HCT116 (cell line): ENCODE data around the gene GARS1. TPM values are rescaled to one million over a fixed set of nuclear protein-coding genes. Genes with fewer than 3 reads are reported as not detected.

ENCODE experiments used
- ATAC-seq: fragments of 200-7000 bp; cut with Tn5 transposase; 2 replicates; pipeline ENCODE4 v1.9.1; 2020; ENCODE audit warnings: mild to moderate bottlenecking, moderate library complexity
- BruUV-seq: library from RNA; stranded (reverse); fragments of 400-500 nt; replicated peaks from 2 replicates; lab custom pipeline; 2021; lab: Mats Ljungman, UMichigan
- CTCF ChIA-PET: fragments of 300-600 bp; sonication (Branson Sonifier 250); formaldehyde crosslinking; loops from one replicate; lab custom pipeline; 2021; ENCODE audit warnings: antibody characterized with exemption; lab: Charles Lee
- POLR2A ChIA-PET: fragments of 300-600, 350-600 bp; sonication (Branson Sonifier 250); formaldehyde crosslinking; loops from one replicate; lab custom pipeline; 2021; ENCODE audit warnings: antibody characterized with exemption; lab: Charles Lee
- RAD21 ChIA-PET, 2 experiments: fragments of 300-600 bp; sonication (Branson Sonifier 250); formaldehyde crosslinking; loops; one replicate each; lab custom pipeline; 2023; ENCODE audit warnings: low total read pairs in 2 of 2; ENCODE audit not compliant: uncharacterized antibody in 2 of 2, unreplicated experiment in 2 of 2, low non-redundant PET in 1 of 2; lab: Charles Lee
- DNase-seq: peaks from one replicate; pipeline ENCODE4 v3.0.0-alpha.2; 2010; ENCODE audit warnings: low read depth, low spot score
- H2AFZ ChIP-seq: fragments of 200-600 bp; shearing (Covaris generic), sonication (generic); 2 replicates; pipeline ENCODE4 v1.6.1; 2017; ENCODE audit warnings: low read depth, mixed run types, mixed read lengths, antibody characterized with exemption, low read length; ENCODE audit not compliant: poor library complexity, severe bottlenecking
- H3K27ac ChIP-seq: 2 replicates; pipeline ENCODE4 v1.5.1; 2012; ENCODE audit warnings: low read depth, low read length
- H3K27me3 ChIP-seq: fragments of 200-600 bp; sonication (generic); 2 replicates; pipeline ENCODE4 v1.6.1; 2016; ENCODE audit warnings: mixed run types, low read length, mixed read lengths; ENCODE audit not compliant: insufficient read depth
- H3K36me3 ChIP-seq, 2 experiments: fragments of 200-500 bp in 1 of 2; fragments of 200-600 bp in 1 of 2; sonication (Bioruptor generic) in 1 of 2; sonication (generic) in 1 of 2; 2 replicates each; pipeline versions ENCODE4 v1.5.1 to v1.6.1; 2014 to 2016; ENCODE audit warnings: low read length in 2 of 2, inconsistent platforms in 1 of 2, mixed read lengths in 1 of 2, mixed run types in 1 of 2; ENCODE audit not compliant: insufficient read depth in 2 of 2, control insufficient read depth in 1 of 2
- H3K4me1 ChIP-seq, 2 experiments: fragments of 200-600 bp in 1 of 2; sonication (generic) in 1 of 2; 2 replicates each; pipeline versions ENCODE4 v1.5.1 to v1.6.1; 2012 to 2017; ENCODE audit warnings: low read length in 2 of 2, inconsistent platforms in 1 of 2, mild to moderate bottlenecking in 1 of 2, mixed read lengths in 1 of 2, mixed run types in 1 of 2, moderate library complexity in 1 of 2; ENCODE audit not compliant: insufficient read depth in 2 of 2, control insufficient read depth in 1 of 2
- H3K4me2 ChIP-seq: fragments of 200-600 bp; sonication (generic); 2 replicates; pipeline ENCODE4 v1.6.1; 2017; ENCODE audit warnings: mixed run types, low read length, mixed read lengths
- H3K4me3 ChIP-seq, 2 experiments: fragments of 200-600 bp in 1 of 2; sonication (generic) in 1 of 2; replicated peaks in 1 of 2; 2 replicates each; pipeline ENCODE4 v1.5.1; 2011 to 2016; ENCODE audit warnings: low read length in 2 of 2, control low read depth in 1 of 2, low read depth in 1 of 2, mild to moderate bottlenecking in 1 of 2, mixed read lengths in 1 of 2, mixed run types in 1 of 2
- H3K79me2 ChIP-seq: fragments of 200-600 bp; sonication (generic); 2 replicates; pipeline ENCODE4 v1.6.1; 2017; ENCODE audit warnings: mild to moderate bottlenecking, mixed run types, low read length, moderate library complexity, mixed read lengths; ENCODE audit not compliant: insufficient read depth
- H3K9ac ChIP-seq: fragments of 200-600 bp; sonication (generic); 2 replicates; pipeline ENCODE4 v1.6.1; 2016; ENCODE audit warnings: low read length, mixed read lengths
- H3K9me2 ChIP-seq: fragments of 200-600 bp; sonication (generic), shearing (Covaris generic); 2 replicates; pipeline ENCODE4 v1.6.1; 2017; ENCODE audit warnings: mixed run types, mild to moderate bottlenecking, moderate library complexity; ENCODE audit not compliant: insufficient read depth
- H3K9me3 ChIP-seq, 2 experiments: fragments of 200-500 bp in 1 of 2; fragments of 200-600 bp in 1 of 2; sonication (Bioruptor generic) in 1 of 2; sonication (generic) in 1 of 2; 2 replicates each; pipeline ENCODE4 v1.6.1; 2014 to 2017; ENCODE audit warnings: low read length in 2 of 2, mixed read lengths in 2 of 2, inconsistent platforms in 1 of 2, low read depth in 1 of 2, mild to moderate bottlenecking in 1 of 2, mixed run types in 1 of 2, moderate library complexity in 1 of 2; ENCODE audit not compliant: control insufficient read depth in 1 of 2, insufficient read depth in 1 of 2
- H4K20me1 ChIP-seq: fragments of 200-600 bp; sonication (generic), shearing (Covaris generic); 2 replicates; pipeline ENCODE4 v1.6.1; 2017; ENCODE audit warnings: mixed run types, mild to moderate bottlenecking, moderate library complexity; ENCODE audit not compliant: insufficient read depth
- ATF3 ChIP-seq: IDR thresholded peaks from 2 replicates; pipeline ENCODE4 v1.6.1; 2012
- CBX3 ChIP-seq: IDR thresholded peaks from 2 replicates; pipeline ENCODE4 v1.6.1; 2012; ENCODE audit warnings: low read depth
- CEBPB ChIP-seq: IDR thresholded peaks from 2 replicates; pipeline ENCODE4 v1.6.1; 2012; ENCODE audit warnings: low read depth
- ELF1 ChIP-seq: IDR thresholded peaks from 2 replicates; pipeline ENCODE4 v1.6.1; 2012; ENCODE audit warnings: low read depth, borderline replicate concordance
- EZH2 ChIP-seq: fragments of 200-600 bp; sonication (generic); IDR thresholded peaks from 2 replicates; pipeline ENCODE4 v1.6.1; 2017; ENCODE audit warnings: antibody characterized with exemption, mixed run types
- EZH2phosphoT487 ChIP-seq: fragments of 200-600 bp; IDR thresholded peaks from 2 replicates; pipeline ENCODE4 v1.6.1; 2018; ENCODE audit warnings: antibody characterized with exemption, borderline replicate concordance
- FOSL1 ChIP-seq: IDR thresholded peaks from 2 replicates; pipeline ENCODE4 v1.6.1; 2012; ENCODE audit warnings: low read depth
- JUND ChIP-seq: IDR thresholded peaks from 2 replicates; pipeline ENCODE4 v1.6.1; 2012
- MAX ChIP-seq: IDR thresholded peaks from 2 replicates; pipeline ENCODE4 v1.6.1; 2012
- POLR2A ChIP-seq: IDR thresholded peaks from 2 replicates; pipeline ENCODE4 v1.7.0; 2011; ENCODE audit warnings: borderline replicate concordance; ENCODE audit not compliant: insufficient read depth, insufficient read length; ENCODE audit errors: extremely low read depth
- REST ChIP-seq: IDR thresholded peaks from 2 replicates; pipeline ENCODE4 v1.6.1; 2012; ENCODE audit warnings: low read depth
- SIN3A ChIP-seq: IDR thresholded peaks from 2 replicates; pipeline ENCODE4 v1.6.1; 2012; ENCODE audit warnings: low read depth
- SRF ChIP-seq: IDR thresholded peaks from 2 replicates; pipeline ENCODE4 v1.6.1; 2012; ENCODE audit warnings: low read depth
- TCF7L2 ChIP-seq: IDR thresholded peaks from 2 replicates; pipeline ENCODE4 v1.7.0; 2011; ENCODE audit warnings: borderline replicate concordance, inconsistent platforms; ENCODE audit not compliant: insufficient read depth, insufficient read length; ENCODE audit errors: extremely low read depth
- YY1 ChIP-seq: IDR thresholded peaks from 2 replicates; pipeline ENCODE4 v1.6.1; 2011; ENCODE audit warnings: low read length, low read depth, moderate library complexity, mild to moderate bottlenecking; ENCODE audit not compliant: insufficient replicate concordance; ENCODE audit errors: extremely low read depth
- ZNF274 ChIP-seq: fragments of 200-500 bp; sonication (Bioruptor generic); IDR thresholded peaks from 2 replicates; pipeline ENCODE4 v1.6.1; 2014; ENCODE audit warnings: mild to moderate bottlenecking, low read depth, low read length, inconsistent platforms
- intact Hi-C: fragments of 100-400 bp; cut with micrococcal nuclease; formaldehyde crosslinking; loops from 2 replicates; pipeline ENCODE4 v1.10.0; 2022
- total RNA-seq: library from RNA; stranded (reverse); gene quantifications from one replicate; pipeline ENCODE4 v1.2.1, GENCODE V29; 2021; ENCODE audit not compliant: unreplicated experiment
- TF ChIP-seq, protein P1 (sequence below): IDR thresholded peaks from 2 replicates; pipeline ENCODE4 v1.6.1; 2011; ENCODE audit warnings: mild to moderate bottlenecking, low read length, moderate library complexity; ENCODE audit not compliant: insufficient replicate concordance; ENCODE audit errors: extremely low read depth

Gene GARS1
- total RNA-seq, 1 experiment from 2014 or later: 329 TPM

DNA sequence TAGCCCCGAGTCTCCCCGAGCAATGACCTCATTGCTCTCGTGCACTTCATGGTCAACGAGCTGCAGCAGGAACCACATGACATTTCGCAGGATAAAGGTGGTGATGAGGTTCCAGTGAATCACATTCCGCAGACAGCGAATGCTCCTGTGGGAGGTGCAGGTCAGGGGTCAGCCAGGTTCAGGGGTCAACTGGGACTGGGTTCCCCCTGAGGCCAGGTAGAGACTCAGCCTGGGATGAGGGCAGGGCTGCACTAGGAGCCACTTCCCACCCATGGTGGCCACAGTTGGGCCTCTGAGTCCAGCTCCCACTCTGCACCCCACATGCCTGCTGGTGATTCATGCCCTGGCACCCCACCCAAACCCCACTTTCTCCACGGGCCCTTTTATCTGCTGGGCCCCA lies 70.4 kb downstream of the GARS1 start:
- Histone ChIP-seq H3K4me2 (no peak overlapping the region), H4K20me1 (no peaks in the 10 kb centered on the region), H3K4me1 (no peaks in the 10 kb centered on the region), H3K4me3 (no peak overlapping the region), H3K36me3 (no peaks in the 10 kb centered on the region), H3K79me2 (no peaks in the 10 kb centered on the region), H3K9me2 (no peaks in the 10 kb centered on the region), H3K9me3 (no peaks in the 10 kb centered on the region), H3K27me3 (peaks cover 7% of the 10 kb centered on the region; the same call in 1 of the 2 replicates), H3K9ac (no peak overlapping the region), H2AFZ (no peak overlapping the region), H3K27ac (no peak overlapping the region)
- TF ChIP-seq, protein P1, sequence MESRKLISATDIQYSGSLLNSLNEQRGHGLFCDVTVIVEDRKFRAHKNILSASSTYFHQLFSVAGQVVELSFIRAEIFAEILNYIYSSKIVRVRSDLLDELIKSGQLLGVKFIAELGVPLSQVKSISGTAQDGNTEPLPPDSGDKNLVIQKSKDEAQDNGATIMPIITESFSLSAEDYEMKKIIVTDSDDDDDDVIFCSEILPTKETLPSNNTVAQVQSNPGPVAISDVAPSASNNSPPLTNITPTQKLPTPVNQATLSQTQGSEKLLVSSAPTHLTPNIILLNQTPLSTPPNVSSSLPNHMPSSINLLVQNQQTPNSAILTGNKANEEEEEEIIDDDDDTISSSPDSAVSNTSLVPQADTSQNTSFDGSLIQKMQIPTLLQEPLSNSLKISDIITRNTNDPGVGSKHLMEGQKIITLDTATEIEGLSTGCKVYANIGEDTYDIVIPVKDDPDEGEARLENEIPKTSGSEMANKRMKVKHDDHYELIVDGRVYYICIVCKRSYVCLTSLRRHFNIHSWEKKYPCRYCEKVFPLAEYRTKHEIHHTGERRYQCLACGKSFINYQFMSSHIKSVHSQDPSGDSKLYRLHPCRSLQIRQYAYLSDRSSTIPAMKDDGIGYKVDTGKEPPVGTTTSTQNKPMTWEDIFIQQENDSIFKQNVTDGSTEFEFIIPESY: no peak
- no peak for TF ChIP-seq ELF1
- no peak for TF ChIP-seq CBX3
- no peak for TF ChIP-seq ATF3
- no peak for TF ChIP-seq FOSL1
- TF ChIP-seq EZH2: no peak
- TF ChIP-seq TCF7L2: no peak
- TF ChIP-seq JUND: no peak
- TF ChIP-seq SRF: no peak
- TF ChIP-seq CEBPB: no peak
- TF ChIP-seq MAX: no peak
- no peak for TF ChIP-seq ZNF274
- TF ChIP-seq POLR2A: no peak
- no peak for TF ChIP-seq EZH2phosphoT487
- no peak for TF ChIP-seq YY1
- TF ChIP-seq SIN3A: no peak
- no peak for TF ChIP-seq REST
- no peak for DNase-seq
- CTCF ChIA-PET: no interaction called here
- ATAC-seq: no peak
- RAD21 ChIA-PET: no interaction called here
- BruUV-seq: no TSS peak
- intact Hi-C loops: no loop called here
- POLR2A ChIA-PET: no interaction called here
